Hepatocyte (in vitro differentiated cells): ENCODE results near the gene ZNF620.

ENCODE experiments used
- EZH2 ChIP-seq: fragments of 200-600 bp; sonication (generic); IDR thresholded peaks from 2 replicates; pipeline ENCODE4 v1.6.1; 2016; ENCODE audit warnings: antibody characterized with exemption, mild to moderate bottlenecking, borderline replicate concordance
- TF ChIP-seq, protein P1 (sequence below): fragments of 200-600 bp; sonication (generic); IDR thresholded peaks from 2 replicates; pipeline ENCODE4 v1.5.1; 2016; ENCODE audit warnings: antibody characterized with exemption, mild to moderate bottlenecking; ENCODE audit not compliant: poor library complexity

DNA sequence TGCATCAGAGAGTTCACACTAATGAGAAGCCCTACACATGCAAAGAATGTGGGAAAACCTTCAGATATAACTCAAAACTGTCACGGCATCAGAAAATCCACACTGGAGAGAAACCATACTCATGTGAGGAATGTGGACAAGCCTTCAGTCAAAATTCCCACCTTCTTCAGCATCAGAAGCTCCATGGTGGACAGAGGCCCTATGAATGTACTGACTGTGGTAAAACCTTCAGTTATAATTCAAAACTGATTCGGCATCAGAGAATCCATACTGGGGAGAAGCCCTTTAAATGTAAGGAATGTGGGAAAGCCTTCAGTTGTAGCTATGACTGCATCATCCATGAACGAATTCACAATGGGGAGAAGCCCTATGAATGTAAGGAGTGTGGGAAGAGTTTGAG is 18.7 kb upstream of the ZNF620 start:
- no peak for TF ChIP-seq EZH2
- TF ChIP-seq, protein P1, sequence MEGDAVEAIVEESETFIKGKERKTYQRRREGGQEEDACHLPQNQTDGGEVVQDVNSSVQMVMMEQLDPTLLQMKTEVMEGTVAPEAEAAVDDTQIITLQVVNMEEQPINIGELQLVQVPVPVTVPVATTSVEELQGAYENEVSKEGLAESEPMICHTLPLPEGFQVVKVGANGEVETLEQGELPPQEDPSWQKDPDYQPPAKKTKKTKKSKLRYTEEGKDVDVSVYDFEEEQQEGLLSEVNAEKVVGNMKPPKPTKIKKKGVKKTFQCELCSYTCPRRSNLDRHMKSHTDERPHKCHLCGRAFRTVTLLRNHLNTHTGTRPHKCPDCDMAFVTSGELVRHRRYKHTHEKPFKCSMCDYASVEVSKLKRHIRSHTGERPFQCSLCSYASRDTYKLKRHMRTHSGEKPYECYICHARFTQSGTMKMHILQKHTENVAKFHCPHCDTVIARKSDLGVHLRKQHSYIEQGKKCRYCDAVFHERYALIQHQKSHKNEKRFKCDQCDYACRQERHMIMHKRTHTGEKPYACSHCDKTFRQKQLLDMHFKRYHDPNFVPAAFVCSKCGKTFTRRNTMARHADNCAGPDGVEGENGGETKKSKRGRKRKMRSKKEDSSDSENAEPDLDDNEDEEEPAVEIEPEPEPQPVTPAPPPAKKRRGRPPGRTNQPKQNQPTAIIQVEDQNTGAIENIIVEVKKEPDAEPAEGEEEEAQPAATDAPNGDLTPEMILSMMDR: no peak
